Breast epithelium (tissue), 4 donors: ENCODE results near the gene TEF. TPM values are rescaled to one million over a fixed set of nuclear protein-coding genes. Genes with fewer than 3 reads are reported as not detected.

ENCODE experiments used
- DNase-seq, 2 donors: peaks; one replicate each; pipeline ENCODE4 v3.0.0-alpha.2; 2019; ENCODE audit warnings: low spot score in 2 of 2
- H3K27ac ChIP-seq, 2 donors: fragments of 200-600 bp; sonication (generic) in 1 of 2; one replicate each; pipeline ENCODE4 v1.5.1; 2016 to 2019; ENCODE audit warnings: mild to moderate bottlenecking in 1 of 2
- H3K27me3 ChIP-seq, 2 donors: fragments of 200-600 bp; sonication (generic) in 1 of 2; one replicate each; pipeline versions ENCODE4 v1.5.1 to v1.6.0; 2017 to 2019; ENCODE audit warnings: control low read depth in 1 of 2, mild to moderate bottlenecking in 1 of 2
- H3K36me3 ChIP-seq: fragments of 200-600 bp; one replicate; pipeline ENCODE4 v1.5.1; 2019
- H3K4me1 ChIP-seq, 2 donors: fragments of 200-600 bp; sonication (generic); one replicate each; pipeline ENCODE4 v1.5.1; 2016 to 2019; ENCODE audit warnings: control low read depth in 1 of 2
- H3K4me3 ChIP-seq, 3 donors: fragments of 200-600 bp; sonication (generic); 1 replicate in 2 of 3; 2 replicates in 1 of 3; pipeline ENCODE4 v1.5.1; 2016 to 2019; ENCODE audit warnings: mild to moderate bottlenecking in 3 of 3, moderate library complexity in 2 of 3
- H3K9me3 ChIP-seq, 2 donors: fragments of 200-600 bp; sonication (generic) in 1 of 2; one replicate each; pipeline ENCODE4 v1.5.1; 2016 to 2019; ENCODE audit warnings: control low read depth in 1 of 2
- POLR2A ChIP-seq: fragments of 450-650 bp; IDR thresholded peaks from one replicate; pipeline ENCODE4 v1.6.1; 2016; ENCODE audit warnings: antibody characterized with exemption, mild to moderate bottlenecking, moderate library complexity
- POLR2AphosphoS5 ChIP-seq, 3 donors: sonication (generic); formaldehyde crosslinking; IDR thresholded peaks; one replicate each; pipeline ENCODE4 v1.6.1; 2017; ENCODE audit warnings: antibody characterized with exemption in 3 of 3
- intact Hi-C: fragments of 100-400 bp; cut with DNase I; formaldehyde crosslinking; loops from one replicate; pipeline ENCODE4 v1.15.1; 2023; ENCODE audit warnings: low total_unique reads
- total RNA-seq, 3 donors: library from RNA; depleted of rRNA; stranded (reverse); fragments of >200 nt; gene quantifications; one replicate each; pipeline ENCODE4 v1.1.0, GENCODE V29; 2016
- TF ChIP-seq, protein P1 (sequence below), 3 donors: fragments of 450-650 bp; IDR thresholded peaks; one replicate each; pipeline ENCODE4 v1.5.1; 2016 to 2017; ENCODE audit warnings: antibody characterized with exemption in 3 of 3, mild to moderate bottlenecking in 3 of 3, moderate library complexity in 3 of 3

TEF gene
- total RNA-seq, 3 donors from 2014 or later: 8.8 to 26.6 (median 15.7) TPM

DNA sequence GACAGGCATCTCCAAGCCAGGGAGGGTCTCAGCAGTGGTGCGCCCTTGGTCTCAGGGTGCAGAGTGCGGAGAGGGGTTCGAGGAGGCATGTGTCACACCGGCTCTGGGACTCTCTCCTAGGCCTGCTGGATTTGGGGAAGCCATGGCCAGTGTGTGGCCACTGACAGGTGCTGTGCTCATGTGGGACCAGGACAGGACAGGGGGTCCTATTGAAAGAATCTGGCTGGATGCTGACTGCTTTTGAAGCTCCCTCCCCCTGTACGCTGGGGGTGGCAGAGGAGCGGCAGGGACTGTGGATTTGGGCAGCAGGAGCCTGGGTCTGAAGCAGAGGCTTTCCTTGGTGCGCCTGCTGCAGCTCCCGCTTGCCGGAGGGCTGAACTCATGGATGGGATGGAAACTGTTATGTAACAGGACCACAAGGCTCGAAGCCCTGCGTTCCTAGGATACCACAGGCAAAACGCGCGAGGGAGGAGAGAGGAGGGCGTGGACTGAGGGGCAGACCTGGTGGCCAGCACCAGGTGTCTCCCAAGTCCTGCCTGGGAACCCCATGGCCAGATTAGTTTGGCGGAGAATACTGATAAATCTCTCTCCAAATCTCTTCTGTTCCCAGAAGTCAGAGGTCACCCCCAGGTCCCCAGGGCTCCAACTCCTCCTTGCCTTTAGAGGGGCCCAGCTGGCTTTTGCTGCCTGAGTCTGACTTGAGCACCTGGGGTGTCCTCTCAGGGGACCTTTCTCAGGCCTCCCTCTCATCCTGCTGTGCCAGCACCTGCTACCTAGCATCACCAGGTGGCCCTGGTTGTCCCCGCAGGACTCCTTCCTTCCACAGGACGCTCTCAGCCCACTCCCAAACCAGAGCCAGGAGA is 13.8 kb upstream of the TEF start:
- H3K27me3 ChIP-seq: no peaks in the 10 kb centered on the region
- H3K9me3 ChIP-seq: no peaks in the 10 kb centered on the region
- no peaks in the 10 kb centered on the region for H3K36me3 ChIP-seq
- peaks cover 6 to 12% of the 10 kb centered on the region in 2 donors for H3K4me1 ChIP-seq
- peak overlapping the region; percentile 40 to 60 (median 54) for H3K4me3 ChIP-seq
- TF ChIP-seq, protein P1, sequence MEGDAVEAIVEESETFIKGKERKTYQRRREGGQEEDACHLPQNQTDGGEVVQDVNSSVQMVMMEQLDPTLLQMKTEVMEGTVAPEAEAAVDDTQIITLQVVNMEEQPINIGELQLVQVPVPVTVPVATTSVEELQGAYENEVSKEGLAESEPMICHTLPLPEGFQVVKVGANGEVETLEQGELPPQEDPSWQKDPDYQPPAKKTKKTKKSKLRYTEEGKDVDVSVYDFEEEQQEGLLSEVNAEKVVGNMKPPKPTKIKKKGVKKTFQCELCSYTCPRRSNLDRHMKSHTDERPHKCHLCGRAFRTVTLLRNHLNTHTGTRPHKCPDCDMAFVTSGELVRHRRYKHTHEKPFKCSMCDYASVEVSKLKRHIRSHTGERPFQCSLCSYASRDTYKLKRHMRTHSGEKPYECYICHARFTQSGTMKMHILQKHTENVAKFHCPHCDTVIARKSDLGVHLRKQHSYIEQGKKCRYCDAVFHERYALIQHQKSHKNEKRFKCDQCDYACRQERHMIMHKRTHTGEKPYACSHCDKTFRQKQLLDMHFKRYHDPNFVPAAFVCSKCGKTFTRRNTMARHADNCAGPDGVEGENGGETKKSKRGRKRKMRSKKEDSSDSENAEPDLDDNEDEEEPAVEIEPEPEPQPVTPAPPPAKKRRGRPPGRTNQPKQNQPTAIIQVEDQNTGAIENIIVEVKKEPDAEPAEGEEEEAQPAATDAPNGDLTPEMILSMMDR (IDR thresholded peaks at IDR 0.05): no peak
- TF ChIP-seq POLR2AphosphoS5 (IDR thresholded peaks at IDR 0.05): no peak
- TF ChIP-seq POLR2A: no peak
- DNase-seq: peak in 1 of 2 donors; percentile 74
- intact Hi-C loops: no loop called here
- H3K27ac ChIP-seq: peak overlapping the region; percentile 42 to 72

DNA sequence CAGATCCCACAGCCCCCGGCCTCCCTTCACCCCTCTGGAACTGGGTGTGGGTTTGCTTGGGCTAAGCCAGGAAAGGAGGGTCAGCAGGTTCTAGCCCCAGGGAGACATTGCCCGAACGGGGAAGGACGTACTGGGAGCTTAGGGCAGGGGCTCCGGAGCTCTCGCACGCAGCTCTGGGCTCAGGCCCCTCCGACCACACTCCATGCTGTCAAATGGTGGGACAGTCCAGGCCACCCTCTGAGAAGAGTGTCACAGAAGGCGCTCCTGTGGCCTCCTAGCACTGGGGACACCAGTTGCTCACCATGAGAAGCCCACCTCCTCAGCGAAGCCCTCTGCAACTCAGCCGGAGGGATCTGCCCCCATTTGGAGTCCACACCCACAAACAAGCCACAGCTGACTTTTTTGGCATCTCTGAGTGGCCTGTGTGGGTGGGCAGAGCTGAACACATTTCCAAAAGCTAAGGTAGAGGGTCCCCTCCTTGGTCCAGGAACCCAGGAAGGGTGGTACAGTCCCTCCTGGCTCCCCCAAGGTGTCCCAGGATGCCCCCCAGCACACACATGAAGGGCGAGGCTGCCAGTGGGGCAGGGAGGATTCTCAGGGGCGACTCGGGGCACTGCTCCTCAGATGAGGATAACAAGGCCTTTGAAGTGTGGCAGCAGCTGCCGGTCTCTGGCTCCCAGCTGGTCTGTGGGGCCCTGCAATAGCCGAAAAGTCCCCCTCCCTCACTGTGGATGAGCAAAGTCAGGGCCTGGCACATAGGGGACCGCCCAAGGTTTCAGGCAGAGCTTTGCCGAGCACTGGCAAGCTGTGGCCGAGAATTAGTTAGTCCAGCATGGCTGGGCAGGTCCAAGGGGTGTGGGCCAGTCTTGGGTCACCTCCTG is 13.0 kb upstream of the TEF start:
- TF ChIP-seq POLR2AphosphoS5 (IDR thresholded peaks at IDR 0.05) (no peak), POLR2A (no peak)
- TF ChIP-seq, protein P1 (IDR thresholded peaks at IDR 0.05): no peak
- peaks cover 6 to 12% of the 10 kb centered on the region in 2 donors for H3K4me1 ChIP-seq
- H3K27me3 ChIP-seq: no peaks in the 10 kb centered on the region
- H3K27ac ChIP-seq: peak overlapping the region; percentile 42 to 72
- DNase-seq: no peak
- peak overlapping the region; percentile 40 to 60 (median 54) for H3K4me3 ChIP-seq
- H3K36me3 ChIP-seq: no peaks in the 10 kb centered on the region
- intact Hi-C loops: no loop called here
- H3K9me3 ChIP-seq: no peaks in the 10 kb centered on the region

DNA sequence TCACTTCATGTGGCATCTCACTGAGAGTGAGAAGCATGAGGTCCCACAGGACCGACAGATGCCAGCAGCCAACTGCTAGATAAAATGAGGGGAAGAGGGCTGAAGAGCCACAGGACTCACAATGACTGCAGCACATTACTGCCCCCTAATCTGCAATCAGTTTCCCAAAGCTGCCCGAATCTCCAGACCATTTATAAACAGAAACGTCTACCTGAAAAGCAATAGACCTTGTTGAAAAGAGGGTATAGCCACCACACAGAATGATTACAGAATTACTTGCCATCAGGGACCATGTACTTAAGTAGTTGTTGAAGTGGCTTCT is 12.4 kb upstream of the TEF start:
- TF ChIP-seq POLR2A (no peak), POLR2AphosphoS5 (IDR thresholded peaks at IDR 0.05) (no peak)
- TF ChIP-seq, protein P1 (IDR thresholded peaks at IDR 0.05): no peak
- Histone ChIP-seq H3K9me3 (no peaks in the 10 kb centered on the region), H3K27ac (peak overlapping the region; percentile 42 to 72), H3K4me1 (peaks cover 6 to 12% of the 10 kb centered on the region in 2 donors), H3K4me3 (peak overlapping the region in 2 of 3 donors; percentile 54 to 60), H3K36me3 (no peaks in the 10 kb centered on the region), H3K27me3 (no peaks in the 10 kb centered on the region)
- intact Hi-C loops: no loop called here
- DNase-seq: no peak

DNA sequence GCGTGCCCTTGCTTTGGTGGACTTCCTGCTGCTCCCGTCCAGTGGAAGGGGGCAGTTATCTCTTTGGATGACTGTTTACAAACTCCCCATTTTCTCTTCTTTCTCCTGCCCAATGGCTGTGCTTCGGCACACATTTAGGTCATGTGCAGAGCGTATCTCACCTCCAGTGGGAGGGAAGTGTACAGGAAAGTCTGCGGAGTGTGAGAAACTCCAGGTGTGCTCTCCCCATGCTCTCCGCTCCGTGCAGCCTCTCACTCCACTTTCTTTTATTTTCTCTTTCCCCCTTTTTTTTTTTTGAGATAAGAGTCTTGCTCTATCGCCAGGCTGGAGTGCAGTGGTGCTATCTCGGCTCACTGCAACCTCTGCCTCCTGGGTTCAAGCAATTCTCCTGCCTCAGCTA is 11.9 kb upstream of the TEF start:
- H3K4me3 ChIP-seq: no peak overlapping the region
- no peak for TF ChIP-seq POLR2AphosphoS5 (IDR thresholded peaks at IDR 0.05)
- no peak for TF ChIP-seq POLR2A
- no peaks in the 10 kb centered on the region for H3K27me3 ChIP-seq
- H3K9me3 ChIP-seq: no peaks in the 10 kb centered on the region
- peaks cover 6 to 12% of the 10 kb centered on the region in 2 donors for H3K4me1 ChIP-seq
- no peaks in the 10 kb centered on the region for H3K36me3 ChIP-seq
- intact Hi-C loops: no loop called here
- DNase-seq: no peak
- no peak overlapping the region for H3K27ac ChIP-seq

DNA sequence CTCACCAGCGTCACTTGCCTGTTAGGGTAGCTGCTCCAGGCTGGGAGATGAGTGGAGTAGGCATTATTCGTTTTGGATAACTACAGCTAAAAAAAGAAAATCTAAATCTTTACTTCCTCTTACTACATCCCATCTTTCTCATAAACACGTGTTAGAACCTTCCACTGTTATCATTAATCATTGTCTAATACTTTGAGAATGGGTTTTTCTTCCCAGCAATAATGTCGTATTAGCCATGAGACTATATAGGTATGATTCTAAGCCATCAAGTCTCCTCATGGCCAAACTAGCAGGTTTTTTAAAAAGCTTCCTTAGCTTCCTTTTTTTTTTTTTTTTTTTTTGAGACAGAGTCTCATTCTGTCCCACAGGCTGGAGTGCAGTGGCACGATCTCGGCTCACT is 3.9 kb upstream of the TEF start:
- Histone ChIP-seq H3K4me3 (no peak overlapping the region), H3K4me1 (peaks cover 3 to 4% of the 10 kb centered on the region in 2 donors), H3K27ac (no peak overlapping the region), H3K36me3 (no peaks in the 10 kb centered on the region), H3K9me3 (no peaks in the 10 kb centered on the region), H3K27me3 (no peaks in the 10 kb centered on the region)
- TF ChIP-seq POLR2A (no peak), POLR2AphosphoS5 (IDR thresholded peaks at IDR 0.05) (no peak)
- TF ChIP-seq, protein P1 (IDR thresholded peaks at IDR 0.05): no peak
- intact Hi-C loops: no loop called here
- no peak for DNase-seq
